B cell (primary cell): ENCODE data around the gene TRPM8. TPM values are rescaled to one million over a fixed set of nuclear protein-coding genes. Genes with fewer than 3 reads are reported as not detected.

ENCODE experiments used
- ATAC-seq: fragments of 200-7000 bp; cut with Tn5 transposase; one replicate; pipeline ENCODE4 v1.10.0; 2021; ENCODE audit warnings: low read depth, mild to moderate bottlenecking, moderate number of reproducible peaks, moderate library complexity
- CTCF ChIA-PET: fragments of 350-600 bp; sonication (Branson Sonifier 250); formaldehyde crosslinking; loops from one replicate; lab custom pipeline; 2021; ENCODE audit warnings: antibody characterized with exemption, inconsistent platforms; lab: Charles Lee
- POLR2A ChIA-PET: fragments of 350-600 bp; sonication (Branson Sonifier 250); formaldehyde crosslinking; loops from one replicate; lab custom pipeline; 2021; ENCODE audit warnings: antibody characterized with exemption; lab: Charles Lee
- DNase-seq: peaks from one replicate; pipeline ENCODE4 v3.0.0; 2013
- H2AFZ ChIP-seq: 2 replicates; pipeline ENCODE4 v1.6.1; 2012; ENCODE audit warnings: mild to moderate bottlenecking, low read depth, low read length; ENCODE audit not compliant: insufficient read depth, poor library complexity, severe bottlenecking
- H3K27ac ChIP-seq, 2 donors: 1 replicate in 1 of 2; 2 replicates in 1 of 2; pipeline ENCODE4 v1.5.1; 2012 to 2013; ENCODE audit warnings: low read length in 2 of 2, mild to moderate bottlenecking in 2 of 2, moderate library complexity in 1 of 2
- H3K27me3 ChIP-seq, 4 experiments: fragments of 200-600 bp in 1 of 4; sonication (generic) in 1 of 4; replicated peaks in 1 of 4; 1 replicate in 2 of 4; 2 replicates in 2 of 4; pipeline versions ENCODE4 v1.6.1 to v1.7.0; 2013 to 2016; ENCODE audit warnings: low read length in 3 of 4, mild to moderate bottlenecking in 2 of 4, mixed read lengths in 1 of 4, moderate library complexity in 1 of 4; ENCODE audit not compliant: insufficient read depth in 4 of 4, control insufficient read depth in 3 of 4; ENCODE audit errors: control extremely low read depth in 1 of 4
- H3K36me3 ChIP-seq, 2 experiments: replicated peaks in 1 of 2; 1 replicate in 1 of 2; 2 replicates in 1 of 2; pipeline versions ENCODE4 v1.6.1 to v1.7.1; 2013; ENCODE audit warnings: low read length in 1 of 2; ENCODE audit not compliant: insufficient read depth in 2 of 2, control insufficient read depth in 1 of 2; ENCODE audit errors: control extremely low read depth in 1 of 2, extremely low read depth in 1 of 2
- H3K4me1 ChIP-seq, 2 donors: fragments of 200-600 bp in 1 of 2; sonication (generic) in 1 of 2; 1 replicate in 1 of 2; 2 replicates in 1 of 2; pipeline versions ENCODE4 v1.5.1 to v1.6.1; 2013 to 2017; ENCODE audit warnings: low read length in 2 of 2; ENCODE audit not compliant: control insufficient read depth in 2 of 2, insufficient read depth in 2 of 2
- H3K4me2 ChIP-seq: replicated peaks from 2 replicates; pipeline ENCODE3; 2012; ENCODE audit warnings: mild to moderate bottlenecking, low read depth, low read length; ENCODE audit not compliant: poor library complexity, severe bottlenecking
- H3K4me3 ChIP-seq, 5 experiments: fragments of 200-600 bp in 1 of 5; sonication (generic) in 1 of 5; 1 replicate in 3 of 5; 2 replicates in 2 of 5; pipeline versions ENCODE4 v1.5.1 to v1.7.0; 2011 to 2016; ENCODE audit warnings: low read length in 4 of 5, mild to moderate bottlenecking in 4 of 5, low read depth in 2 of 5, control low read depth in 1 of 5, moderate library complexity in 1 of 5; ENCODE audit not compliant: insufficient read depth in 1 of 5; ENCODE audit errors: control extremely low read depth in 1 of 5, extremely low read depth in 1 of 5
- H3K79me2 ChIP-seq: fragments of 200-600 bp; sonication (generic); one replicate; pipeline ENCODE4 v1.6.0; 2016; ENCODE audit warnings: low read length; ENCODE audit not compliant: control insufficient read depth, insufficient read depth
- H3K9ac ChIP-seq: fragments of 200-600 bp; sonication (generic); 2 replicates; pipeline ENCODE4 v1.6.1; 2017; ENCODE audit warnings: mild to moderate bottlenecking, low read length, moderate library complexity
- H3K9me3 ChIP-seq, 3 donors: one replicate each; pipeline versions ENCODE4 v1.6.1 to v1.7.1; 2013; ENCODE audit warnings: low read length in 2 of 3; ENCODE audit not compliant: control insufficient read depth in 2 of 3, insufficient read depth in 1 of 3; ENCODE audit errors: control extremely low read depth in 1 of 3
- H4K20me1 ChIP-seq: 2 replicates; pipeline ENCODE4 v1.6.0; 2012; ENCODE audit warnings: mild to moderate bottlenecking, low read length; ENCODE audit not compliant: insufficient read depth, control insufficient read depth, poor library complexity, severe bottlenecking
- H3K27ac Mint-ChIP-seq: one replicate; pipeline ENCODE4 v1.8.0; 2021; ENCODE audit warnings: mixed read lengths
- H3K27me3 Mint-ChIP-seq: one replicate; pipeline ENCODE4 v1.8.0; 2021; ENCODE audit warnings: mixed read lengths
- H3K4me1 Mint-ChIP-seq: one replicate; pipeline ENCODE4 v1.8.0; 2021; ENCODE audit warnings: mixed read lengths
- H3K4me3 Mint-ChIP-seq: one replicate; pipeline ENCODE4 v1.8.0; 2021; ENCODE audit warnings: mixed read lengths
- H3K9me3 Mint-ChIP-seq: one replicate; pipeline ENCODE4 v1.8.0; 2022; ENCODE audit warnings: mixed read lengths; ENCODE audit not compliant: insufficient read depth
- EZH2 ChIP-seq: IDR thresholded peaks from 2 replicates; pipeline ENCODE4 v1.6.1; 2012; ENCODE audit warnings: borderline replicate concordance, low read depth, mild to moderate bottlenecking, moderate library complexity, low read length; ENCODE audit not compliant: insufficient read depth, poor library complexity, severe bottlenecking
- WGBS: methylation state at CpG from one replicate; pipeline ENCODE4 v1.1.5; 2013; ENCODE audit warnings: missing lambda C conversion rate; ENCODE audit not compliant: insufficient coverage; 5-methylcytosine and 5-hydroxymethylcytosine counted together
- intact Hi-C: fragments of 100-400 bp; cut with micrococcal nuclease; formaldehyde crosslinking; loops from one replicate; pipeline ENCODE4 v1.10.0; 2022
- polyA plus RNA-seq: library from polyadenylated mRNA; depleted of rRNA; stranded (reverse); fragments of >200 nt; gene quantifications from 2 replicates; pipeline ENCODE4 v1.2.3, GENCODE V29; 2012
- total RNA-seq, 2 donors: library from RNA; stranded (reverse); fragments of 120-200 nt in 1 of 2; gene quantifications; 1 replicate in 1 of 2; 2 replicates in 1 of 2; pipeline versions ENCODE4 v1.2.3 to v1.2.4, GENCODE V29; 2013 to 2022
- TF ChIP-seq, protein P1 (sequence below): fragments of 200-600 bp; IDR thresholded peaks from one replicate; pipeline ENCODE4 v1.8.0; 2022; ENCODE audit warnings: antibody characterized with exemption, mild to moderate bottlenecking

The TRPM8 gene
- total and polyA plus RNA-seq, 2 donors (not counting 1 experiment from before 2014, with no cell fraction given) = not detected

DNA sequence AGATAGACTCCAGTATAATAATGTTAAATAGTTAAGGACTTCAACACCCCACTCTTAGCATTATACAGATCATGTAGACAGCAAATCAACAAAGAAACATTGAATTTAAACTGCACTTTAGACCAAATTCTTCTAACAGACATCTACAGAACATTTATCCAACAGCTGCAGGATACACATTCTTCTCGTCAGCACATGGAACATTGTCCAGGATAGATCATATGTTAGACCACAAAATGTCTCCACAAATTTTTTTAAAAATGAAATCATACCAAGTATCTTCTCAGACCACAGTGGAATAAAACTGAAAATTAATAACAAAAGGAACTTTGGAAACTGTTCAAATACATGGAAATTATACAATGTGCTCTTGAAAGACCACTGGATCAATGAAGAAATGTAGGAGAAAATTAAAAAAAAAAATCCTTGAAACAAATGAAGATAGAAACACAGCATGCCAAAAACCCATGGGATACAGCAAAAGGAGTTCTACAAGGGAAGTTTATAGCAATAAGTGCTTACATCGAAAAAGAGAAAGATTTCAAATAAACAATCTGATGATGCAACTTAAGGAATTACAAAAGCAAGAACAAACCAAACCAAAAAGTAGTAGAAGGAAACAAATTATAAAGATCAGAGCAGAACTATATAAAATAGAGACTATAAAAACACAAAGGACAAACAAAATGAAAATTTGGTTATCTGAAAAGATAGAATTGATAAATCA is 121.1 kb downstream of the TRPM8 start:
- no peak for TF ChIP-seq EZH2
- TF ChIP-seq, protein P1, sequence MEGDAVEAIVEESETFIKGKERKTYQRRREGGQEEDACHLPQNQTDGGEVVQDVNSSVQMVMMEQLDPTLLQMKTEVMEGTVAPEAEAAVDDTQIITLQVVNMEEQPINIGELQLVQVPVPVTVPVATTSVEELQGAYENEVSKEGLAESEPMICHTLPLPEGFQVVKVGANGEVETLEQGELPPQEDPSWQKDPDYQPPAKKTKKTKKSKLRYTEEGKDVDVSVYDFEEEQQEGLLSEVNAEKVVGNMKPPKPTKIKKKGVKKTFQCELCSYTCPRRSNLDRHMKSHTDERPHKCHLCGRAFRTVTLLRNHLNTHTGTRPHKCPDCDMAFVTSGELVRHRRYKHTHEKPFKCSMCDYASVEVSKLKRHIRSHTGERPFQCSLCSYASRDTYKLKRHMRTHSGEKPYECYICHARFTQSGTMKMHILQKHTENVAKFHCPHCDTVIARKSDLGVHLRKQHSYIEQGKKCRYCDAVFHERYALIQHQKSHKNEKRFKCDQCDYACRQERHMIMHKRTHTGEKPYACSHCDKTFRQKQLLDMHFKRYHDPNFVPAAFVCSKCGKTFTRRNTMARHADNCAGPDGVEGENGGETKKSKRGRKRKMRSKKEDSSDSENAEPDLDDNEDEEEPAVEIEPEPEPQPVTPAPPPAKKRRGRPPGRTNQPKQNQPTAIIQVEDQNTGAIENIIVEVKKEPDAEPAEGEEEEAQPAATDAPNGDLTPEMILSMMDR = no peak
- no peak overlapping the region for H3K4me2 ChIP-seq
- intact Hi-C loops = no loop called here
- POLR2A ChIA-PET = no interaction called here
- H2AFZ ChIP-seq = no peak overlapping the region
- Mint-ChIP-seq H3K27me3 (peaks cover 51% of the 10 kb centered on the region), H3K4me3 (no peak overlapping the region), H3K27ac (no peak overlapping the region), H3K9me3 (peaks cover 6% of the 10 kb centered on the region), H3K4me1 (no peaks in the 10 kb centered on the region)
- H3K79me2 ChIP-seq = no peaks in the 10 kb centered on the region
- H4K20me1 ChIP-seq = no peaks in the 10 kb centered on the region
- no peak overlapping the region for H3K9ac ChIP-seq
- no CpG with 5 or more reads among the region's 2 CpGs for WGBS
- H3K4me1 ChIP-seq = no peaks in the 10 kb centered on the region
- H3K27ac ChIP-seq = no peak overlapping the region
- CTCF ChIA-PET = no interaction called here
- no peak overlapping the region for H3K4me3 ChIP-seq
- H3K27me3 ChIP-seq = peaks cover 0 to 18% (median 7%) of the 10 kb centered on the region in 4 experiments
- ATAC-seq (no peak), DNase-seq (no peak)
- H3K36me3 ChIP-seq = no peaks in the 10 kb centered on the region
- H3K9me3 ChIP-seq = peaks cover 4 to 17% (median 13%) of the 10 kb centered on the region in 3 donors

DNA sequence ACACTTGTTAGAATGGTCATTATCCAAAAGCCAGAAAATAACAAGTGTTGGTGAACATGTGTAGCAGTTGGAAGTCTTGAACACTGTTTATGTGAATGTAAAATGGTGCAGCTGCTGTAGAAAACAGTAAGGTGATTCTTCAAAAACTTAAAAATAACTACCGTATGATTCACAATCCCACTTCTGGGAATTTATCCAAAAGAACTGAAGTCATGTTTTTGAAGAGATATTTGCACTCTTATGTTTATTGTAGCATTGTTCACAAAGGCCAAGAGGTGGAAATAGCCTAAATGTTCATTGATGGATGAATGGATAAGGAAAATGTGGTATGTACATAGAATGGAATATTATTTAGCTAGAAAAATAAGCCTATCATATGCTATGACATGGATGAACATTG is 127.0 kb downstream of the TRPM8 start:
- peaks cover 0 to 2% (median 0%) of the 10 kb centered on the region in 3 donors for H3K9me3 ChIP-seq
- Mint-ChIP-seq H3K4me3 (no peak overlapping the region), H3K27me3 (peaks cover 33% of the 10 kb centered on the region), H3K4me1 (no peaks in the 10 kb centered on the region), H3K9me3 (no peaks in the 10 kb centered on the region), H3K27ac (no peak overlapping the region)
- no peak for DNase-seq
- ATAC-seq = no peak
- H3K4me2 ChIP-seq = no peak overlapping the region
- no CpG with 5 or more reads among the region's 1 CpG for WGBS
- intact Hi-C loops = no loop called here
- no peak overlapping the region for H3K9ac ChIP-seq
- no peak overlapping the region for H3K27ac ChIP-seq
- H3K4me1 ChIP-seq = no peaks in the 10 kb centered on the region
- ChIA-PET CTCF (no interaction called here), POLR2A (no interaction called here)
- H3K27me3 ChIP-seq = no peaks in the 10 kb centered on the region
- no peaks in the 10 kb centered on the region for H3K36me3 ChIP-seq
- no peak overlapping the region for H3K4me3 ChIP-seq
- no peaks in the 10 kb centered on the region for H4K20me1 ChIP-seq
- H3K79me2 ChIP-seq = no peaks in the 10 kb centered on the region
- TF ChIP-seq, protein P1 = no peak
- no peak for TF ChIP-seq EZH2
- no peak overlapping the region for H2AFZ ChIP-seq
